Astrocyte (in vitro differentiated cells and primary cell): ENCODE data around the gene GAB1.

Experiments used
- EZH2 ChIP-seq: IDR thresholded peaks from 2 replicates; pipeline ENCODE4 v1.6.1; 2012; ENCODE audit warnings: mild to moderate bottlenecking, low read length, inconsistent platforms; ENCODE audit not compliant: insufficient read depth
- TF ChIP-seq, protein P1 (sequence below): IDR thresholded peaks from 2 replicates; pipeline ENCODE4 v1.5.1; 2011; ENCODE audit warnings: low read depth, mild to moderate bottlenecking, inconsistent platforms, low read length, moderate library complexity; ENCODE audit not compliant: insufficient read depth

DNA sequence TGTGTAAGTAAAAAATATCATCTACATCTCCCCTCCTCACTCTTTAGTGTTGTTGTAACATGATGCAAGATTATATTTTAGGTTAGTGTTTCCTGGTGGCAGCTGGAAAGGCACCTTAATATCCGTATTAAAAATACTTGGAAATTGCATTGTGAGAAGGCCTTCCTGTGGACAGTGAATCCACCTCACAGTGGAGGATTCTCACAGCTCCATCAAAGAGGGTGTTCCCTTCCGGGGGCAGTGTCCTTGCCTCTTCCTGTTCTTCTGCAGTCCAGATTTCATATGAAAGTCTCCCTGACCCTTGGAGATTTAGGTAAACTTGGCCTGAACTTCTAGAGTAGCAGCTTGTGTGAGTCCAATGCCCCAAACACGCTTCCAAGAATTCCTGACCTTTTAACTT, 29.9 kb upstream of the GAB1 start:
- TF ChIP-seq EZH2 = no peak
- TF ChIP-seq, protein P1, sequence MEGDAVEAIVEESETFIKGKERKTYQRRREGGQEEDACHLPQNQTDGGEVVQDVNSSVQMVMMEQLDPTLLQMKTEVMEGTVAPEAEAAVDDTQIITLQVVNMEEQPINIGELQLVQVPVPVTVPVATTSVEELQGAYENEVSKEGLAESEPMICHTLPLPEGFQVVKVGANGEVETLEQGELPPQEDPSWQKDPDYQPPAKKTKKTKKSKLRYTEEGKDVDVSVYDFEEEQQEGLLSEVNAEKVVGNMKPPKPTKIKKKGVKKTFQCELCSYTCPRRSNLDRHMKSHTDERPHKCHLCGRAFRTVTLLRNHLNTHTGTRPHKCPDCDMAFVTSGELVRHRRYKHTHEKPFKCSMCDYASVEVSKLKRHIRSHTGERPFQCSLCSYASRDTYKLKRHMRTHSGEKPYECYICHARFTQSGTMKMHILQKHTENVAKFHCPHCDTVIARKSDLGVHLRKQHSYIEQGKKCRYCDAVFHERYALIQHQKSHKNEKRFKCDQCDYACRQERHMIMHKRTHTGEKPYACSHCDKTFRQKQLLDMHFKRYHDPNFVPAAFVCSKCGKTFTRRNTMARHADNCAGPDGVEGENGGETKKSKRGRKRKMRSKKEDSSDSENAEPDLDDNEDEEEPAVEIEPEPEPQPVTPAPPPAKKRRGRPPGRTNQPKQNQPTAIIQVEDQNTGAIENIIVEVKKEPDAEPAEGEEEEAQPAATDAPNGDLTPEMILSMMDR = no peak
